Activated T-cell treated with anti-CD3 and anti-CD28 coated beads for 48 hours (primary cell): ENCODE measurements around the gene TIFAB.

ENCODE experiments used
- DNase-seq: peaks from one replicate; pipeline ENCODE4 v3.0.0-alpha.2; 2020; ENCODE audit warnings: low read depth

Gene TIFAB

GRCh38 chr5:135458356-135458755, 6.2 kb upstream of the TIFAB start:
- no peak for DNase-seq

GRCh38 chr5:135457424-135458071, 5.4 kb upstream of the TIFAB start:
- peak; percentile 48 for DNase-seq

- no peak for DNase-seq
Measured at GRCh38 chr5:135456238-135457099, 4.3 kb upstream of the TIFAB start.

- no peak for DNase-seq
Measured at GRCh38 chr5:135455876-135456237, 3.7 kb upstream of the TIFAB start.

- DNase-seq, result no peak
Measured at GRCh38 chr5:135454946-135455345, 2.8 kb upstream of the TIFAB start.

GRCh38 chr5:135453613-135454012, 1.5 kb upstream of the TIFAB start:
- DNase-seq, result no peak

- DNase-seq, result no peak
Measured at GRCh38 chr5:135451581-135452320, 400 bp downstream of the TIFAB start.

- no peak for DNase-seq
Measured at GRCh38 chr5:135450952-135451351, 1.2 kb downstream of the TIFAB start.

- no peak for DNase-seq
Measured at GRCh38 chr5:135450336-135450735, 1.8 kb downstream of the TIFAB start.

- DNase-seq, result no peak
Measured at GRCh38 chr5:135449644-135450043, 2.5 kb downstream of the TIFAB start.

- DNase-seq, result no peak
Measured at GRCh38 chr5:135448791-135449507, 3.2 kb downstream of the TIFAB start.

- DNase-seq, result no peak
Measured at GRCh38 chr5:135448071-135448739, 3.9 kb downstream of the TIFAB start.

- no peak for DNase-seq
Measured at GRCh38 chr5:135447298-135447929, 4.7 kb downstream of the TIFAB start, which contains the start of gene DCANP1. Gene DCANP1, minus strand, starts transcription at chr5:135447348. Its CDS starts 240 bp downstream, at chr5:135447108.

GRCh38 chr5:135446615-135447014, 5.5 kb downstream of the TIFAB start:
- DNase-seq, result no peak

GRCh38 chr5:135446206-135446605, 5.9 kb downstream of the TIFAB start:
- DNase-seq, result no peak

- DNase-seq, result no peak
Measured at GRCh38 chr5:135445306-135445985, 6.7 kb downstream of the TIFAB start.

GRCh38 chr5:135444881-135445280, 7.3 kb downstream of the TIFAB start:
- no peak for DNase-seq

GRCh38 chr5:135444360-135444759, 7.8 kb downstream of the TIFAB start:
- DNase-seq, result no peak

- no peak for DNase-seq
Measured at GRCh38 chr5:135443161-135443960, 8.8 kb downstream of the TIFAB start.
